ENCODE data around the gene CNTD1. TPM values are rescaled to one million over a fixed set of nuclear protein-coding genes. Genes with fewer than 3 reads are reported as not detected.

CNTD1 gene
- total RNA-seq, 1 experiment from 2014 or later: not detected

DNA sequence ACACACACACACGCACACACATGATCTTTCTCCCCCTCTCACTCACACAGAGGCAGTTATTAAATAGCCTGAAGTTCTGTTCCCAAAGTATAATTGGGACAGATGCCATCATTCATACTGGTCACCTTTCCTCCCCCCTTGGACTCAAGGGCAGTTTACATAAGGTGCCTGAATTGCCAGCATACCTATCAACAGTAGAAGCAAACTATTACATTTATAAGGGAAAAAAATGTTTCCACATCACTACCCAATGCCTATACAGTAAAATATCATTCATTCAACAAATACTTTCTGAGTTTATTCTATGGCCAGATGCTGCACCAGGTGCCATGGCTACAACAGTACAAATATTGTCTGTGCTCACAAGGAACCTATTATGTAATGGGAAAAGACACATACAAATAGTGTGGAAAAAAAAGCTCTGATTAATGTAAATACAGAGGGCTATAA is 6.3 kb downstream of the CNTD1 start:
- no peak for ATAC-seq

DNA sequence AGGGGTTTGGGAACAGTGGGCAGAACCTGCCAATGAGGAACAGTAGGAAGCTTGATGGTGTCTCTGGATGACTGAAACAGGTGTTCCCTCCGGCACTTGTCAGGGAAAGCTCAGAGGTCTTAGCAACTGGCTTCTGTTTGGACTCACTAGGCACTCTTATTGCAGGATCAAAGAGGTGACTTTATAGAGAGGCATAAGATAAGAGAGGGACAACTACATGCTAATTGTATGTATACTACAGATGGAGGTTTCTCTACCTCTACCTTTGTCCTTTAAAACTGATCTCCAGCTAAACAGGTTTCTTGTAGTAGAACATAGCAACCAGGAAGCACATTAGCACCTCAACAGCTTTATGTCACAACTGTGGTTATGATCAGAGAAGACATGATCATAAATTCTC is 7.6 kb downstream of the CNTD1 start:
- no peak overlapping the region for H3K4me3 Mint-ChIP-seq
- H3K4me1 Mint-ChIP-seq: no peaks in the 10 kb centered on the region
- peaks cover 13% of the 10 kb centered on the region for H3K36me3 Mint-ChIP-seq
- POLR2A ChIA-PET: interaction anchor here (0.7 kb wide), 1 partner anchor 29 kb away, joined by 3 read pairs; no protein-coding TSS in a partner anchor
- H3K9me3 Mint-ChIP-seq: no peaks in the 10 kb centered on the region
- DNase-seq (ENCODE audit: low spot score) (no peak), ATAC-seq (no peak)
- TF ChIP-seq, protein P1, sequence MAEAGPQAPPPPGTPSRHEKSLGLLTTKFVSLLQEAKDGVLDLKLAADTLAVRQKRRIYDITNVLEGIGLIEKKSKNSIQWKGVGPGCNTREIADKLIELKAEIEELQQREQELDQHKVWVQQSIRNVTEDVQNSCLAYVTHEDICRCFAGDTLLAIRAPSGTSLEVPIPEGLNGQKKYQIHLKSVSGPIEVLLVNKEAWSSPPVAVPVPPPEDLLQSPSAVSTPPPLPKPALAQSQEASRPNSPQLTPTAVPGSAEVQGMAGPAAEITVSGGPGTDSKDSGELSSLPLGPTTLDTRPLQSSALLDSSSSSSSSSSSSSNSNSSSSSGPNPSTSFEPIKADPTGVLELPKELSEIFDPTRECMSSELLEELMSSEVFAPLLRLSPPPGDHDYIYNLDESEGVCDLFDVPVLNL (CRISPR knock-in tag; IDR thresholded peaks at IDR 0.05; ENCODE audit: borderline replicate concordance, low read depth): no peak
- TF ChIP-seq JUN (CRISPR knock-in tag; IDR thresholded peaks at IDR 0.05): no peak
- TF ChIP-seq NFYB (CRISPR knock-in tag; conservative IDR thresholded peaks at IDR 0.05; ENCODE audit: low read depth): no peak
- no peak for TF ChIP-seq NR1H2 (CRISPR knock-in tag; IDR thresholded peaks at IDR 0.05)
- CTCF ChIA-PET: interaction anchor here (1.5 to 1.8 kb wide), 2 partner anchors 14 to 18 kb away, joined by 3 to 5 read pairs; partner anchors contain the start of gene BECN1
- peaks cover 4% of the 10 kb centered on the region for H3K27me3 Mint-ChIP-seq (ENCODE audit: low read depth)
- H3K27ac Mint-ChIP-seq: no peak overlapping the region

More for the DNA sequence above, 6.3 kb downstream of the CNTD1 start:
- Mint-ChIP-seq H3K27me3 (ENCODE audit: low read depth) (peaks cover 16% of the 10 kb centered on the region), H3K4me1 (no peaks in the 10 kb centered on the region), H3K27ac (no peak overlapping the region), H3K4me3 (no peak overlapping the region), H3K9me3 (no peaks in the 10 kb centered on the region), H3K36me3 (peaks cover 5% of the 10 kb centered on the region)
- POLR2A ChIA-PET: interaction anchor here (0.6 kb wide), 2 partner anchors 95 to 1321 kb away, joined by 3 to 6 read pairs; no protein-coding TSS in a partner anchor
- no peak for DNase-seq (ENCODE audit: low spot score)
- CTCF ChIA-PET: interaction anchor here (1.8 kb wide), 1 partner anchor 19 kb away, joined by 5 read pairs; the partner anchor contains the start of gene BECN1
- TF ChIP-seq MYBL2 (CRISPR knock-in tag; IDR thresholded peaks at IDR 0.05) (no peak), ZNF121 (CRISPR knock-in tag; IDR thresholded peaks at IDR 0.05) (no peak), NR1H2 (CRISPR knock-in tag; IDR thresholded peaks at IDR 0.05) (no peak), TCF7 (CRISPR knock-in tag; IDR thresholded peaks at IDR 0.05; ENCODE audit: low read depth) (no peak), NFE2L1 (CRISPR knock-in tag; IDR thresholded peaks at IDR 0.05) (no peak), ZBTB21 (CRISPR knock-in tag; IDR thresholded peaks at IDR 0.05; ENCODE audit: borderline replicate concordance) (no peak)

DNA sequence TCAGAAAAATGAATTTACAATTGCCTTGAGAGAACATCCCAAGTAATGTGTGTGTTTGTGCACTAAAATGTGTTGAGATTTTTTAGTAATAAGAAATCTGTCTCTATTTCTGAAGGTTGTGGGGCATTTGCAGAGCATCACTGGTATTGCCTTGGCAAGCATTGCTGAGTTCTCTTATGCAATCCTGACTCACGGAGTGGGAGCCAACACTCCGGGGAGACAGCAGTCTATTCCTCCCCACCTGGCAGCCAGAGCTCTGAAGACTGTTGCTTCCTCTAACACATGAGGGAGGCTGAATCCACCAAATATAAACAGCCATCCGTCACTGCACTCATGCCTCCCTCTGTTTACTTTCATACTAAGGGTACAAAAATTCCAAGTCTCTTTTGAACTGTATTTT is 10.6 kb downstream of the CNTD1 start:
- TF ChIP-seq FOXK1 (CRISPR knock-in tag; IDR thresholded peaks at IDR 0.05) (no peak), NR3C1 (CRISPR knock-in tag; conservative IDR thresholded peaks at IDR 0.05; ENCODE audit: low read depth) (no peak), GRHL2 (CRISPR knock-in tag; IDR thresholded peaks at IDR 0.05; ENCODE audit: insufficient replicate concordance, severe bottlenecking) (no peak), TCF7 (CRISPR knock-in tag; IDR thresholded peaks at IDR 0.05; ENCODE audit: low read depth) (no peak), ATF1 (CRISPR knock-in tag; IDR thresholded peaks at IDR 0.05) (no peak)
- TF ChIP-seq, protein P2, sequence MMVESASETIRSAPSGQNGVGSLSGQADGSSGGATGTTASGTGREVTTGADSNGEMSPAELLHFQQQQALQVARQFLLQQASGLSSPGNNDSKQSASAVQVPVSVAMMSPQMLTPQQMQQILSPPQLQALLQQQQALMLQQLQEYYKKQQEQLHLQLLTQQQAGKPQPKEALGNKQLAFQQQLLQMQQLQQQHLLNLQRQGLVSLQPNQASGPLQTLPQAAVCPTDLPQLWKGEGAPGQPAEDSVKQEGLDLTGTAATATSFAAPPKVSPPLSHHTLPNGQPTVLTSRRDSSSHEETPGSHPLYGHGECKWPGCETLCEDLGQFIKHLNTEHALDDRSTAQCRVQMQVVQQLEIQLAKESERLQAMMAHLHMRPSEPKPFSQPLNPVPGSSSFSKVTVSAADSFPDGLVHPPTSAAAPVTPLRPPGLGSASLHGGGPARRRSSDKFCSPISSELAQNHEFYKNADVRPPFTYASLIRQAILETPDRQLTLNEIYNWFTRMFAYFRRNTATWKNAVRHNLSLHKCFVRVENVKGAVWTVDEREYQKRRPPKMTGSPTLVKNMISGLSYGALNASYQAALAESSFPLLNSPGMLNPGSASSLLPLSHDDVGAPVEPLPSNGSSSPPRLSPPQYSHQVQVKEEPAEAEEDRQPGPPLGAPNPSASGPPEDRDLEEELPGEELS (CRISPR knock-in tag; IDR thresholded peaks at IDR 0.05): no peak
- ATAC-seq: no peak
- no peak for DNase-seq (ENCODE audit: low spot score)
- H3K9me3 Mint-ChIP-seq: no peaks in the 10 kb centered on the region
- no peak overlapping the region for H3K27ac Mint-ChIP-seq
- no peaks in the 10 kb centered on the region; the same call in 1 of the 2 replicates for H3K27me3 Mint-ChIP-seq (ENCODE audit: low read depth)
- H3K4me1 Mint-ChIP-seq: no peaks in the 10 kb centered on the region
- ChIA-PET POLR2A (no interaction called here), CTCF (interaction anchor here (0.9 to 2.4 kb wide), 3 partner anchors 11 to 46 kb away, joined by 4 to 7 read pairs (median 6); partner anchors contain the start of gene BECN1)
- peaks cover 26% of the 10 kb centered on the region for H3K36me3 Mint-ChIP-seq
- H3K4me3 Mint-ChIP-seq: no peak overlapping the region

DNA sequence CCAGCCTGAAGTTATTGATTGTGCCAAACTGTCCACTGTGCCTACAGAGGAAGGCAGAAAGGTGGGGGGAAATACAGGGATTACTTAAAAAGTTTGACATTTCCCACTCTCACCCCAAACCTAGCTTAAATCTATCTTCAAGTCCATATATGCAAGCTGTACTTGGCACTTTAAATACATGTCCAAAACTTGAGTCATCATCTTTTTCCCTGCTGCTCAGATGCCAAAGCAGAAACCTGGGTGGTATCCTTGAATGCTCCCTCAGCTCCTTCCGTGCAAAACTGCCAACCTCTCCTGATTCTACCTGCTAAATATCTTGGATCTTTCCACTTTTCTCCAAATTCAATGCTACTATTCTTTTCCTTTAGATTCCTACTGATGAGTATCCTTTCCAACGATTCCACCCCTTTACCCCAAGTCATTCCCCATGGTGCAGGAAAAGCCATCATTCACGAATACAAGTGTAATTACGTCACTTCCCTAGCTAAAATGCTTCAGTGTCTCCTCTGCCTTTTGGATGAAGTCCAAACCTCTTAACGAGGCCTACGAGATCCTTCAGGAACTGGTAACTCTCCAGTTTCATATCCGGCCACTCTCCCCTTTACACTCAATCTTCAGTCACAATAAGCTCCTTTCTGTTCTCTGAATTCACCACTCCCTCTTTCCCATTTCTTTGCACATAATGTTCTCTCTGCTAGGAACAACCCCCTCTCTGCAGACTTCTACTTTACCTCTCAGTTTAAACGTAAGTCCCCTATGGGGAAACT is 16.2 kb downstream of the CNTD1 start:
- ChIA-PET CTCF (interaction anchor here (2.4 kb wide), 1 partner anchor 10 kb away, joined by 12 read pairs; the partner anchor contains the start of gene BECN1), POLR2A (interaction anchor here (0.7 kb wide), 1 partner anchor 9 kb away, joined by 3 read pairs; the partner anchor contains the start of gene BECN1)
- H3K27me3 Mint-ChIP-seq (ENCODE audit: low read depth): no peaks in the 10 kb centered on the region
- no peak overlapping the region for H3K27ac Mint-ChIP-seq
- H3K36me3 Mint-ChIP-seq: peaks cover 68% of the 10 kb centered on the region
- no peak overlapping the region for H3K4me3 Mint-ChIP-seq
- H3K4me1 Mint-ChIP-seq: no peaks in the 10 kb centered on the region
- H3K9me3 Mint-ChIP-seq: no peaks in the 10 kb centered on the region
- TF ChIP-seq ZNF423 (CRISPR knock-in tag; IDR thresholded peaks at IDR 0.05): no peak
- TF ChIP-seq JUN (CRISPR knock-in tag; IDR thresholded peaks at IDR 0.05): no peak
- TF ChIP-seq IRF2 (CRISPR knock-in tag; IDR thresholded peaks at IDR 0.05; ENCODE audit: borderline replicate concordance, low read depth): no peak
- no peak for TF ChIP-seq ETV6 (CRISPR knock-in tag; IDR thresholded peaks at IDR 0.05)
- TF ChIP-seq ZNF219 (CRISPR knock-in tag; IDR thresholded peaks at IDR 0.05; ENCODE audit: borderline replicate concordance): no peak
- TF ChIP-seq HMGA2 (CRISPR knock-in tag; IDR thresholded peaks at IDR 0.05): no peak
- TF ChIP-seq, protein P3, sequence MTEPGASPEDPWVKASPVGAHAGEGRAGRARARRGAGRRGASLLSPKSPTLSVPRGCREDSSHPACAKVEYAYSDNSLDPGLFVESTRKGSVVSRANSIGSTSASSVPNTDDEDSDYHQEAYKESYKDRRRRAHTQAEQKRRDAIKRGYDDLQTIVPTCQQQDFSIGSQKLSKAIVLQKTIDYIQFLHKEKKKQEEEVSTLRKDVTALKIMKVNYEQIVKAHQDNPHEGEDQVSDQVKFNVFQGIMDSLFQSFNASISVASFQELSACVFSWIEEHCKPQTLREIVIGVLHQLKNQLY (CRISPR knock-in tag; IDR thresholded peaks at IDR 0.05): no peak
- no peak for TF ChIP-seq MYBL2 (CRISPR knock-in tag; IDR thresholded peaks at IDR 0.05)
- TF ChIP-seq, protein P2 (CRISPR knock-in tag; IDR thresholded peaks at IDR 0.05): no peak
- no peak for ATAC-seq
- DNase-seq (ENCODE audit: low spot score): no peak

All from WTC11 (cell line).